Spleen (tissue), 11 donors: ENCODE data around the gene CBX2. TPM values are rescaled to one million over a fixed set of nuclear protein-coding genes. Genes with fewer than 3 reads are reported as not detected.

Source experiments
- DNase-seq: peaks from one replicate; pipeline ENCODE4 v3.0.0-alpha.2; 2020
- H3K27ac ChIP-seq, 8 donors: fragments of 200-600 bp; sonication (generic) in 7 of 8; 1 replicate in 4 of 8; 2 replicates in 4 of 8; pipeline versions ENCODE4 v1.5.0 to v1.8.0; 2016 to 2021; ENCODE audit warnings: inconsistent platforms in 4 of 8, mild to moderate bottlenecking in 4 of 8, moderate library complexity in 1 of 8
- H3K27me3 ChIP-seq, 7 donors: fragments of 200-600 bp; sonication (generic) in 6 of 7; replicated peaks in 1 of 7; 1 replicate in 4 of 7; 2 replicates in 3 of 7; pipeline versions ENCODE4 v1.5.0 to v1.8.0; 2016 to 2021; ENCODE audit warnings: inconsistent platforms in 3 of 7, mild to moderate bottlenecking in 1 of 7
- H3K36me3 ChIP-seq, 6 donors: fragments of 200-600 bp; sonication (generic) in 5 of 6; 1 replicate in 4 of 6; 2 replicates in 2 of 6; pipeline versions ENCODE4 v1.5.0 to v1.8.0; 2016 to 2021; ENCODE audit warnings: inconsistent platforms in 2 of 6
- H3K4me1 ChIP-seq, 6 donors: fragments of 200-600 bp; sonication (generic) in 5 of 6; 1 replicate in 3 of 6; 2 replicates in 3 of 6; pipeline versions ENCODE4 v1.5.0 to v1.8.0; 2016 to 2021; ENCODE audit warnings: inconsistent platforms in 3 of 6
- H3K4me3 ChIP-seq, 8 donors: fragments of 200-600 bp; sonication (generic) in 7 of 8; 1 replicate in 4 of 8; 2 replicates in 4 of 8; pipeline versions ENCODE4 v1.5.0 to v1.8.0; 2016 to 2021; ENCODE audit warnings: inconsistent platforms in 4 of 8, mild to moderate bottlenecking in 4 of 8, moderate library complexity in 2 of 8
- H3K9me3 ChIP-seq, 8 donors: fragments of 200-600 bp; sonication (generic) in 7 of 8; 1 replicate in 4 of 8; 2 replicates in 4 of 8; pipeline versions ENCODE4 v1.5.0 to v1.8.0; 2016 to 2021; ENCODE audit warnings: inconsistent platforms in 4 of 8
- CTCF ChIP-seq, 11 experiments: fragments of 200-600 bp in 7 of 11; fragments of 450-650 bp in 4 of 11; sonication (generic) in 4 of 11; IDR thresholded peaks in 8 of 11; conservative IDR thresholded peaks in 3 of 11; 1 replicate in 7 of 11; 2 replicates in 4 of 11; pipeline versions ENCODE4 v1.4.0 to v1.8.0; 2016 to 2021; ENCODE audit warnings: antibody characterized with exemption in 11 of 11, inconsistent platforms in 4 of 11, mild to moderate bottlenecking in 1 of 11
- POLR2A ChIP-seq, 3 donors: fragments of 450-650 bp; IDR thresholded peaks; one replicate each; pipeline ENCODE4 v1.5.1; 2017; ENCODE audit warnings: antibody characterized with exemption in 3 of 3, mild to moderate bottlenecking in 1 of 3
- POLR2AphosphoS5 ChIP-seq, 3 donors: sonication (generic); formaldehyde crosslinking; IDR thresholded peaks; one replicate each; pipeline ENCODE4 v1.5.1; 2017; ENCODE audit warnings: antibody characterized with exemption in 3 of 3
- WGBS, 5 donors: extraction: QIAGEN DNeasy Blood & Tissue Kit in 3 of 5; methylation state at CpG; one replicate each; pipeline versions ENCODE4 v1.1.5 to v1.1.7; 2013 to 2018; 5-methylcytosine and 5-hydroxymethylcytosine counted together
- intact Hi-C: fragments of 100-400 bp; cut with DNase I; formaldehyde crosslinking; loops from one replicate; pipeline ENCODE4 v1.15.0; 2023; ENCODE audit warnings: low total_unique reads
- polyA plus RNA-seq, 3 donors: library from polyadenylated mRNA; stranded (reverse); fragments of 200-250 nt; gene quantifications; one replicate each; pipeline ENCODE4 v1.2.1, GENCODE V29; 2013
- total RNA-seq, 7 donors: library from RNA; depleted of rRNA in 3 of 7; stranded (reverse); fragments of >200 nt in 3 of 7; fragmentation: NEBNext Ultra II Directional in 4 of 7; extraction: Animal tissue kit (Norgen Biotek cat#: 25700) in 4 of 7; gene quantifications; one replicate each; pipeline versions ENCODE4 v1.1.0 to v1.2.1, GENCODE V29; 2016 to 2021
- donor health status: healthy with polysubstance abuse.
- donor health status: DM: no; HTN: no; CAD: no; lungs with moderate emphysema.
- donor health status: DM: no; HTN: no; CAD: no.
- donor health status: Bipolar disorder and iron deficiency.
- donor health status: healthy.
- donor health status: DM: no; HTN: no; CAD: no.
- donor health status: DM: yes; HTN: yes; CAD: no.

CBX2 gene
- total and polyA plus RNA-seq, 10 donors, result 0.48 to 6.2 (median 3.3) TPM

GRCh38 chr17:79835953-79836509 is 58.1 kb downstream of the CBX2 start:
- Histone ChIP-seq H3K4me3 (peak overlapping the region in 4 of 8 donors; percentile 87 to 96 (median 92)), H3K27ac (peak overlapping the region in 3 of 8 donors; percentile 98 to 99 (median 99)), H3K9me3 (peaks cover 0 to 4% (median 0%) of the 10 kb centered on the region in 8 donors), H3K36me3 (peaks cover 3 to 46% (median 23%) of the 10 kb centered on the region in 6 donors), H3K27me3 (peaks cover 5 to 16% (median 16%) of the 10 kb centered on the region in 7 donors), H3K4me1 (peaks cover 33 to 89% (median 81%) of the 10 kb centered on the region in 6 donors)
- intact Hi-C loops, result loop anchor here (10.0 kb wide), 1 partner anchor 91 kb away; no protein-coding TSS in a partner anchor
- TF ChIP-seq CTCF (IDR thresholded peaks at IDR 0.05 in 8 of 11, conservative IDR thresholded peaks at IDR 0.05 in 3 of 11), result no peak
- peak in 1 of 3 donors; percentile 34 for TF ChIP-seq POLR2AphosphoS5 (IDR thresholded peaks at IDR 0.05)
- 86 to 91% (median 89%) methylated on average over 15 to 24 of the region's 24 CpGs for WGBS, 5 donors
- DNase-seq, result peak; percentile 83

DNA sequence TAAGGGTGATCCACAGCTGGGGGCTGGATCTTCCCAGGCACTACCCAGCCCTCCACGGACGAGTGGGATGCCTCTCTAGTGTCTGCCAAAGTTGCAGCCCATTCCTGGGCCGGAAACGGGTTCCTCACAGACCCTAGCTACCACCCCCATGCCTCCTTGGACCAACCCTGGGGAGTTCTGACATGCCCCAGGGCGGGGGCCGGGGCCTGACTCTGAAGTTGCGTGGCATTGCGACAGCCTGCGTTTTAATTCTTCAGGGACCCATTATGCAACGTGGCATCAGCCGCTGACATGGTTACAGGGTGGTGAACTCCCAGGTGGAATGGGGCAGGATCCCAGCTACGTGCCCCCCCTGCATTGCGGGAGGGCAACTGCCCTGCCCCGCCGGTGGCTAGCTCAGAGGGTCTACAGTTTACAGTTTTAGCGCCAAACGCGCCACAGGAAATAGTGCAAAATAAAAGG is 58.6 kb downstream of the CBX2 start:
- Histone ChIP-seq H3K4me1 (peaks cover 36 to 89% (median 82%) of the 10 kb centered on the region in 6 donors), H3K27ac (peak overlapping the region in 6 of 8 donors; percentile 14 to 99 (median 98)), H3K4me3 (peak overlapping the region; percentile 77 to 96 (median 88)), H3K9me3 (peaks cover 0 to 4% (median 0%) of the 10 kb centered on the region in 8 donors), H3K27me3 (peaks cover 5 to 21% (median 21%) of the 10 kb centered on the region in 7 donors), H3K36me3 (peaks cover 3 to 46% (median 23%) of the 10 kb centered on the region in 6 donors)
- WGBS, 5 donors, result 23 to 41% (median 31%) methylated on average over 13 to 18 of the region's 18 CpGs
- DNase-seq, result peak; percentile 85
- TF ChIP-seq POLR2A (IDR thresholded peaks at IDR 0.05) (no peak), POLR2AphosphoS5 (IDR thresholded peaks at IDR 0.05) (no peak), CTCF (IDR thresholded peaks at IDR 0.05 in 8 of 11, conservative IDR thresholded peaks at IDR 0.05 in 3 of 11) (no peak)
- intact Hi-C loops, result loop anchor here (10.0 kb wide), 1 partner anchor 92 kb away; no protein-coding TSS in a partner anchor

DNA sequence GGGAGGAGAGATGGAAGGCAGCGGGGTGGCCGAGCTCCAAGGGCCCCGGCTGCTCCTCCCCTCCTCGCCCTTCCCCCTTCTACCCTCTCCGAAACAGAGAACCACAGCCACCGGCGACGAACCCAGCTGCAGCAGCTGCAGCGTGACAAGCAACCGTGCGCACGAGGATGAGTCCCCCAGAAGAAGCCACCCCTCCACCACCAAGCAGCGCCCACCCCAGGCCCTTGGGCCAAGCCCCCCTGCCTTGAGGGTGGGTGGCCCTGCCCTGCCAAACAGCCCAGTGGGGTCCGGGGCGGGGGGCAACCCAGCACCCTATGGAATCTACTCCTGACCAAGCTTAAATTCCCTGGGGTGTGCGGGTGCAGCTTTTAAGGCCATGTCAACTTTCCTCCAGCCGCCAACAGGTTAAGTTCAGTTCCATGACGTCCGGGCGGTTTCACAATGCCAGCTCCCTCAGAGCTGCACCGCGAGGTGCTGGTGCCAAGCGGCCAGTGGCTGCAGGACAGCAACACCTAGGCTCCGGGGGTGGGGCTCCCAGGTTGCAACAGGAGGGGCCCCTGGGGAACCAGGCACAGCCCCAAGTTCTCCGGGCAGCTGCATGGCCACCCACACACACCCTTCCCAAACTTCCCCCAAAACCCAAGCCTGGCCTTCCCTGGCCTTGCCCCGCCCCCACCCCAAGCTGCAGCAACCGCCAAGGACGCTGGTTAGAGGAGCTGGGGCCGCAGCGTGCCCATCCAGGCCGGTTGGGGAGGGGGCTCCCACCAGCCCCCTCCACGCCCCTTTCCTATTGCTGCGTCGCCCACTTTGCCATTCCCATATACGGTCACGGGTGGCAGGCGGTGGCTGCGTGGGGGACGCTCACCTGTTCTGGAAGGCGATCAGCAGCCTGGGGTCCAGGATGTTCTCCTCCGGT is 59.3 kb downstream of the CBX2 start:
- H3K27ac ChIP-seq, result peak overlapping the region in 7 of 8 donors; percentile 70 to 99 (median 98)
- TF ChIP-seq POLR2AphosphoS5 (IDR thresholded peaks at IDR 0.05) (peak; percentile 37 to 73 (median 66)), CTCF (IDR thresholded peaks at IDR 0.05 in 8 of 11, conservative IDR thresholded peaks at IDR 0.05 in 3 of 11) (peak in 3 of 11 experiments; percentile 12 to 35 (median 27)), POLR2A (IDR thresholded peaks at IDR 0.05) (no peak)
- WGBS, 5 donors, result 6 to 19% (median 11%) methylated on average over 23 to 41 of the region's 41 CpGs
- intact Hi-C loops, result loop anchor here (10.0 kb wide), 1 partner anchor 92 kb away; no protein-coding TSS in a partner anchor
- peaks cover 0 to 4% (median 0%) of the 10 kb centered on the region in 8 donors for H3K9me3 ChIP-seq
- peaks cover 39 to 89% (median 82%) of the 10 kb centered on the region in 6 donors for H3K4me1 ChIP-seq
- DNase-seq, result peak; percentile 93
- H3K27me3 ChIP-seq, result peaks cover 8 to 28% (median 28%) of the 10 kb centered on the region in 7 donors
- H3K4me3 ChIP-seq, result peak overlapping the region; percentile 77 to 96 (median 88)
- H3K36me3 ChIP-seq, result peaks cover 3 to 46% (median 23%) of the 10 kb centered on the region in 6 donors

Other genes starting within 250 kb of the CBX2 start
- gene RBFOX3, start 167.1 kb upstream of the CBX2 start, total RNA-seq, result under 1 TPM in 3 of 7 donors, not detected in 4; 0.19 to 0.34 (median 0.29) TPM
- under 1 TPM in 2 of 3 donors, not detected in 1; 0.02 to 0.03 TPM for gene RBFOX3, start 167.1 kb upstream of the CBX2 start, polyA plus RNA-seq
- under 1 TPM in 4 of 7 donors, not detected in 3; 0.34 to 0.85 (median 0.50) TPM for gene ENPP7, start 47.2 kb upstream of the CBX2 start, total RNA-seq
- gene ENPP7, start 47.2 kb upstream of the CBX2 start, polyA plus RNA-seq, result under 1 TPM in 1 of 3 donors, not detected in 2; 0.64 TPM
- gene CBX8, start 18.9 kb downstream of the CBX2 start, total RNA-seq, result 1 to 10 TPM; 2.1 to 5.5 (median 3.2) TPM
- gene CBX8, start 18.9 kb downstream of the CBX2 start, polyA plus RNA-seq, result 1 to 10 TPM; 2.5 to 5.6 (median 4.5) TPM
- 10 to 100 TPM; 23.4 to 48.0 (median 27.9) TPM for gene CBX4, start 61.3 kb downstream of the CBX2 start, total RNA-seq
- 10 to 100 TPM; 12.3 to 19.0 (median 13.2) TPM for gene CBX4, start 61.3 kb downstream of the CBX2 start, polyA plus RNA-seq